Fibroblast of mammary gland (primary cell): ENCODE results near the gene KLF11.

Source experiments
- DNase-seq: peaks from one replicate; pipeline ENCODE4 v3.0.0-alpha.2; 2010; ENCODE audit warnings: low read depth
- H3K4me3 ChIP-seq: 2 replicates; pipeline ENCODE4 v1.5.1; 2011; ENCODE audit warnings: low read depth, mild to moderate bottlenecking, low read length, moderate library complexity; ENCODE audit not compliant: control insufficient read depth
- TF ChIP-seq, protein P1 (sequence below): conservative IDR thresholded peaks from 2 replicates; pipeline ENCODE4 v1.5.1; 2011; ENCODE audit warnings: low read depth, low read length, inconsistent platforms; ENCODE audit not compliant: control insufficient read depth, insufficient read depth

KLF11 gene

GRCh38 chr2:10067881-10068280, 24.5 kb downstream of the KLF11 start:
- no peak for DNase-seq
- H3K4me3 ChIP-seq, result no peak overlapping the region
- TF ChIP-seq, protein P1, sequence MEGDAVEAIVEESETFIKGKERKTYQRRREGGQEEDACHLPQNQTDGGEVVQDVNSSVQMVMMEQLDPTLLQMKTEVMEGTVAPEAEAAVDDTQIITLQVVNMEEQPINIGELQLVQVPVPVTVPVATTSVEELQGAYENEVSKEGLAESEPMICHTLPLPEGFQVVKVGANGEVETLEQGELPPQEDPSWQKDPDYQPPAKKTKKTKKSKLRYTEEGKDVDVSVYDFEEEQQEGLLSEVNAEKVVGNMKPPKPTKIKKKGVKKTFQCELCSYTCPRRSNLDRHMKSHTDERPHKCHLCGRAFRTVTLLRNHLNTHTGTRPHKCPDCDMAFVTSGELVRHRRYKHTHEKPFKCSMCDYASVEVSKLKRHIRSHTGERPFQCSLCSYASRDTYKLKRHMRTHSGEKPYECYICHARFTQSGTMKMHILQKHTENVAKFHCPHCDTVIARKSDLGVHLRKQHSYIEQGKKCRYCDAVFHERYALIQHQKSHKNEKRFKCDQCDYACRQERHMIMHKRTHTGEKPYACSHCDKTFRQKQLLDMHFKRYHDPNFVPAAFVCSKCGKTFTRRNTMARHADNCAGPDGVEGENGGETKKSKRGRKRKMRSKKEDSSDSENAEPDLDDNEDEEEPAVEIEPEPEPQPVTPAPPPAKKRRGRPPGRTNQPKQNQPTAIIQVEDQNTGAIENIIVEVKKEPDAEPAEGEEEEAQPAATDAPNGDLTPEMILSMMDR, result no peak

DNA sequence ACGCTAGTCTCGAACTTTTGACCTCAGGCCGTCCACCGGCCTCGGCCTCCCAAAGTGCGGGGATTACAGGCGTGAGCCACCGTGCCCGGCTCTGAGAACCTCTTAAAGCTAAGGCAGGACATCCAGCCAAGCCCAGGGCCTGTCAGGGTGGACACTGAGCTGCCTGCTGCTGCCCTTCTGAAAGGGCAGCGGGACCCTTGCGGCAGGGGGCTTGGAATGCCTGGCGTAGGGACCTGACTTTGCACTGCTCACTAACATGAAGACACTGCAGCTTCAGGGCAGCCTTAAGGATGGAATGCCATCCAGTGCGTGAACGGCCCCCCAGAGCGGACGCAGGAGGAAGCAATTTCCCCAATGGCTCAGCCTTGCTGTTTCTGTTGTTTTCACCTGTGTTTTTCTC, 27.8 kb downstream of the KLF11 start:
- TF ChIP-seq, protein P1, result no peak
- H3K4me3 ChIP-seq, result no peak overlapping the region
- DNase-seq, result no peak

GRCh38 chr2:10071595-10071994, 28.2 kb downstream of the KLF11 start:
- TF ChIP-seq, protein P1, result no peak
- no peak for DNase-seq
- no peak overlapping the region for H3K4me3 ChIP-seq

- no peak overlapping the region for H3K4me3 ChIP-seq
- peak; percentile 84 for DNase-seq
- TF ChIP-seq, protein P1, result peak; percentile 94
Measured at GRCh38 chr2:10072656-10073480, 29.5 kb downstream of the KLF11 start.

DNA sequence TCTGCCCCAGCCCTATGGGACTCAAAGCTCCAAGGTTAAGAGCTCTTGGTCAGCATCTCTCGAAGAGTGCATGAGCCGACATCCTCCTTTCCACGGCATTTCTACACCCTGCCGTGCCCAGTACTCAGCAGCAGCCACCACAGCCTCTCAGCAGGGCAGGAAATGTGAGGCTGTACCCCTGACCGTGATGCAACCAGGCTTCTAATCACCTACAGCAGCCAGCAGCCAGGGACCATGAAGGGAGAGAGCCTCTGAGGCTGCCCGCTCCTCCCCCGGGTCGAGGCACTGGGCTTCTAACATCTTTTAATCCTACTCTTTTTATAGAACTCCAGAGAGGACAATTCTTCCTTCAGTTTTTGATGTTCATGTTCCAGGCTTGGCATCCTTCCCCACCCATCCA, 30.4 kb downstream of the KLF11 start:
- DNase-seq, result no peak
- TF ChIP-seq, protein P1, result no peak

GRCh38 chr2:10075101-10075500, 31.8 kb downstream of the KLF11 start:
- TF ChIP-seq, protein P1, result no peak
- no peak overlapping the region for H3K4me3 ChIP-seq
- no peak for DNase-seq

More for the DNA sequence above, 30.4 kb downstream of the KLF11 start:
- H3K4me3 ChIP-seq, result no peak overlapping the region
